Hepatocyte (in vitro differentiated cells): ENCODE data around the gene ARHGAP12.

Source experiments
- CTCF ChIP-seq: fragments of 200-600 bp; sonication (generic); IDR thresholded peaks from 2 replicates; pipeline ENCODE4 v1.5.1; 2016; ENCODE audit warnings: antibody characterized with exemption, mild to moderate bottlenecking; ENCODE audit not compliant: poor library complexity
- EZH2phosphoT487 ChIP-seq: fragments of 200-600 bp; sonication (generic); IDR thresholded peaks from one replicate; pipeline ENCODE4 v1.6.1; 2018; ENCODE audit warnings: antibody characterized with exemption, mild to moderate bottlenecking, low read depth, moderate library complexity; ENCODE audit not compliant: unreplicated experiment, severe bottlenecking

GRCh38 chr10:31789555-31789954, 139.1 kb downstream of the ARHGAP12 start:
- TF ChIP-seq CTCF: no peak
- no peak for TF ChIP-seq EZH2phosphoT487
